LoVo (cell line): ENCODE measurements around the gene RIPK4.
A peak's percentile ranks its signal among the peaks of the same experiment; 100 is the strongest.
"Not testable (repeated sequence)": the region's sequence is repeated elsewhere in the genome, so short reads cannot be mapped to it uniquely, and the experiment has no call there.

Experiments used
- DNase-seq: peaks from one replicate; pipeline ENCODE4 v3.0.0-alpha.2; 2016; ENCODE audit warnings: low spot score

Gene RIPK4

GRCh38 chr21:41795726-41796125 lies 28.9 kb upstream of the RIPK4 start:
- no peak for DNase-seq

GRCh38 chr21:41794600-41794999 lies 27.7 kb upstream of the RIPK4 start:
- no peak for DNase-seq

- no peak for DNase-seq
Observed at GRCh38 chr21:41792711-41793110, 25.9 kb upstream of the RIPK4 start.

- peak; percentile 79 for DNase-seq
Observed at GRCh38 chr21:41786509-41786987, 19.7 kb upstream of the RIPK4 start.

- not testable (repeated sequence) for DNase-seq
Observed at GRCh38 chr21:41785262-41785661, 18.4 kb upstream of the RIPK4 start.

- no peak for DNase-seq
Observed at GRCh38 chr21:41784456-41785102, 17.7 kb upstream of the RIPK4 start.

GRCh38 chr21:41783476-41784180 lies 16.8 kb upstream of the RIPK4 start:
- peak; percentile 94 for DNase-seq

GRCh38 chr21:41781050-41781410 lies 14.2 kb upstream of the RIPK4 start:
- no peak for DNase-seq

- DNase-seq = no peak
Observed at GRCh38 chr21:41780337-41781049, 13.6 kb upstream of the RIPK4 start.

- no peak for DNase-seq
Observed at GRCh38 chr21:41779659-41780058, 12.8 kb upstream of the RIPK4 start.

- DNase-seq = no peak
Observed at GRCh38 chr21:41778930-41779600, 12.2 kb upstream of the RIPK4 start.

- peak; percentile 88 for DNase-seq
Observed at GRCh38 chr21:41777951-41778815, 11.3 kb upstream of the RIPK4 start.

GRCh38 chr21:41776778-41777177 lies 9.9 kb upstream of the RIPK4 start:
- no peak for DNase-seq

GRCh38 chr21:41775149-41775472 lies 8.3 kb upstream of the RIPK4 start:
- no peak for DNase-seq

- no peak for DNase-seq
Observed at GRCh38 chr21:41774467-41775148, 7.8 kb upstream of the RIPK4 start.

GRCh38 chr21:41772351-41773080 lies 5.7 kb upstream of the RIPK4 start:
- DNase-seq = no peak

- no peak for DNase-seq
Observed at GRCh38 chr21:41771625-41771945, 4.7 kb upstream of the RIPK4 start.

- no peak for DNase-seq
Observed at GRCh38 chr21:41770901-41771624, 4.2 kb upstream of the RIPK4 start.

GRCh38 chr21:41769933-41770332 lies 3.1 kb upstream of the RIPK4 start:
- DNase-seq = no peak

GRCh38 chr21:41769521-41769920 lies 2.7 kb upstream of the RIPK4 start:
- DNase-seq = no peak
